HG03139 (cell line): ENCODE results near the gene ATP9B.

ENCODE experiments used
- ATAC-seq: cut with Tn5 transposase; IDR thresholded peaks from one replicate; pipeline ENCODE4 v1.9.1; 2021; ENCODE audit not compliant: unreplicated experiment

The ATP9B gene

GRCh38 chr18:79195716-79196683, 126.8 kb downstream of the ATP9B start:
- no peak for ATAC-seq

GRCh38 chr18:79197531-79197930, 128.3 kb downstream of the ATP9B start:
- ATAC-seq, result no peak

- ATAC-seq, result no peak
These were observed 130.6 kb downstream of the ATP9B start for GRCh38 chr18:79199691-79200374.

- peak; percentile 78 for ATAC-seq
These were observed 131.5 kb downstream of the ATP9B start for GRCh38 chr18:79200546-79201268.

- no peak for ATAC-seq
These were observed 133.9 kb downstream of the ATP9B start for GRCh38 chr18:79203017-79203605.

GRCh38 chr18:79204889-79205807, 136.0 kb downstream of the ATP9B start:
- ATAC-seq, result no peak

- no peak for ATAC-seq
These were observed 137.2 kb downstream of the ATP9B start for GRCh38 chr18:79206444-79206843.

- ATAC-seq, result no peak
These were observed 139.7 kb downstream of the ATP9B start for GRCh38 chr18:79208906-79209305.

- ATAC-seq, result no peak
These were observed 141.1 kb downstream of the ATP9B start for GRCh38 chr18:79210002-79210910.

- no peak for ATAC-seq
These were observed 142.7 kb downstream of the ATP9B start for GRCh38 chr18:79211844-79212243.

GRCh38 chr18:79214056-79214455, 144.9 kb downstream of the ATP9B start:
- no peak for ATAC-seq

GRCh38 chr18:79216176-79216575, 147.0 kb downstream of the ATP9B start:
- ATAC-seq, result no peak

- ATAC-seq, result no peak
These were observed 148.9 kb downstream of the ATP9B start for GRCh38 chr18:79217979-79218604.

GRCh38 chr18:79218605-79219190, 149.5 kb downstream of the ATP9B start:
- ATAC-seq, result no peak

GRCh38 chr18:79221136-79221535, 151.9 kb downstream of the ATP9B start:
- ATAC-seq, result no peak

GRCh38 chr18:79222790-79223189, 153.6 kb downstream of the ATP9B start:
- no peak for ATAC-seq

GRCh38 chr18:79223431-79223830, 154.2 kb downstream of the ATP9B start:
- ATAC-seq, result no peak

- no peak for ATAC-seq
These were observed 155.2 kb downstream of the ATP9B start for GRCh38 chr18:79224381-79224780.
